Measurements from ENCODE around the gene L2HGDH.

The L2HGDH gene

GRCh38 chr14:50285861-50286260 lies 26.2 kb downstream of the L2HGDH start:
- DNase-seq: no peak

- DNase-seq: no peak
Observed at GRCh38 chr14:50272498-50272897, 39.5 kb downstream of the L2HGDH start.

- DNase-seq: no peak
Observed at GRCh38 chr14:50270932-50271331, 41.1 kb downstream of the L2HGDH start.

GRCh38 chr14:50265029-50265428 lies 47.0 kb downstream of the L2HGDH start:
- DNase-seq: no peak

- DNase-seq: no peak
Observed at GRCh38 chr14:50263321-50263720, 48.7 kb downstream of the L2HGDH start.

- DNase-seq: no peak
Observed at GRCh38 chr14:50262865-50263264, 49.2 kb downstream of the L2HGDH start.

GRCh38 chr14:50260511-50260910 lies 51.5 kb downstream of the L2HGDH start:
- no peak for DNase-seq

GRCh38 chr14:50260072-50260471 lies 52.0 kb downstream of the L2HGDH start:
- no peak for DNase-seq

- DNase-seq: no peak
Observed at GRCh38 chr14:50257732-50258131, 54.3 kb downstream of the L2HGDH start.

GRCh38 chr14:50254248-50254647 lies 57.8 kb downstream of the L2HGDH start:
- no peak for DNase-seq

- DNase-seq: no peak
Observed at GRCh38 chr14:50249136-50249775, 62.8 kb downstream of the L2HGDH start.

- no peak for DNase-seq
Observed at GRCh38 chr14:50247245-50247644, 64.8 kb downstream of the L2HGDH start.

- DNase-seq: no peak
Observed at GRCh38 chr14:50242566-50243310, 69.3 kb downstream of the L2HGDH start.

GRCh38 chr14:50242096-50242495 lies 69.9 kb downstream of the L2HGDH start:
- no peak for DNase-seq

- DNase-seq: peak; percentile 79
Observed at GRCh38 chr14:50237427-50237826, 74.6 kb downstream of the L2HGDH start.

GRCh38 chr14:50233951-50234250 lies 78.1 kb downstream of the L2HGDH start:
- no peak for DNase-seq

GRCh38 chr14:50233166-50233950 lies 78.7 kb downstream of the L2HGDH start:
- DNase-seq: peak; percentile 42

GRCh38 chr14:50232276-50232642 lies 79.8 kb downstream of the L2HGDH start:
- no peak for DNase-seq

- DNase-seq: peak; percentile 63
Observed at GRCh38 chr14:50231475-50232275, 80.4 kb downstream of the L2HGDH start, which contains the start of gene SOS2. TSS of gene SOS2 (minus strand) at chr14:50231578. CDS start at chr14:50231283, 295 bp downstream.

GRCh38 chr14:50230701-50231474 lies 81.1 kb downstream of the L2HGDH start:
- DNase-seq: peak; percentile 3

GRCh38 chr14:50230401-50230700 lies 81.7 kb downstream of the L2HGDH start:
- DNase-seq: no peak

- DNase-seq: no peak
Observed at GRCh38 chr14:50229681-50230080, 82.3 kb downstream of the L2HGDH start.

- DNase-seq: no peak
Observed at GRCh38 chr14:50228313-50228712, 83.7 kb downstream of the L2HGDH start.
